Daoy (cell line): ENCODE results near the gene BSG. TPM values are rescaled to one million over a fixed set of nuclear protein-coding genes. Genes with fewer than 3 reads are reported as not detected.

Source experiments
- DNase-seq: peaks from one replicate; pipeline ENCODE4 v3.0.0-alpha.2; 2015; ENCODE audit warnings: low read depth
- total RNA-seq: library from RNA; depleted of rRNA; stranded (reverse); fragments of >200 nt; shearing (Covaris generic); gene quantifications from 2 replicates; pipeline ENCODE4 v1.2.3, GENCODE V29; 2014

BSG gene
- total RNA-seq, 1 experiment from 2014 or later, result 501 TPM

GRCh38 chr19:540867-541637, 31.3 kb upstream of the BSG start:
- no peak for DNase-seq

GRCh38 chr19:541699-542098, 30.7 kb upstream of the BSG start:
- no peak for DNase-seq

DNA sequence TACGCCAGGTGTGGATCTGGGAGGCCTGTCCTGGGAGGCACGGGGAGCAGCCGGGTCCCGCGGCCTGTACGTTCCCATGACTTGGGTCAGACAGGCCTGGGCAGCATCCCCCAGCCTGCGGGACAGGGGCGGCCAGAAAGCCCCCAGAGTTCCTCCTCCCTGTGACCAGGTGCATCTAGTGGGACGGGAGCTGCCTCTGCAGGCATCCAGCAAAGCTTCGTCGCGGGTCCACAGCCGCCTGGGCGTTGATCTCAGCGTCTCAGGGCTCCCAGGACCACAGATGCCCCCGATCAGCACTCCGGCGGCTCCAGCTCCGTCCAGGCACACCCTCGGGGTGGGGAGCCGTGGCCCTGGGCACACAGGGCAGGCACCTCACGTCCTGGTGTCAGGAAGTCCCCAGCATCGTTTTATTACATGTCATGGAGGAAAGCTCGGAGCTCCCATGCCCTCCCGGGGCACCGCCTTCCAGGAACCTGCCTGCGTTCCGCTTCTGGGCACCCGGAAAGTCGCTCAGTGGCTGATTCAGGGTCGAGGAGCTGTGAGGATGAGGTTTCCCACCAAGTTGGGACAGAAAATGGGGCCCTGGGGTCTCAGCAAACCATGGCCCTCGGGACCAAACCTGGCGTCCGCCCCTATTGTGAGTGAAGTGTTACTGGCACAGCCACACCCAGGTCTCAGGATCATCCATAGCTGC, 30.1 kb upstream of the BSG start:
- DNase-seq, result no peak

DNA sequence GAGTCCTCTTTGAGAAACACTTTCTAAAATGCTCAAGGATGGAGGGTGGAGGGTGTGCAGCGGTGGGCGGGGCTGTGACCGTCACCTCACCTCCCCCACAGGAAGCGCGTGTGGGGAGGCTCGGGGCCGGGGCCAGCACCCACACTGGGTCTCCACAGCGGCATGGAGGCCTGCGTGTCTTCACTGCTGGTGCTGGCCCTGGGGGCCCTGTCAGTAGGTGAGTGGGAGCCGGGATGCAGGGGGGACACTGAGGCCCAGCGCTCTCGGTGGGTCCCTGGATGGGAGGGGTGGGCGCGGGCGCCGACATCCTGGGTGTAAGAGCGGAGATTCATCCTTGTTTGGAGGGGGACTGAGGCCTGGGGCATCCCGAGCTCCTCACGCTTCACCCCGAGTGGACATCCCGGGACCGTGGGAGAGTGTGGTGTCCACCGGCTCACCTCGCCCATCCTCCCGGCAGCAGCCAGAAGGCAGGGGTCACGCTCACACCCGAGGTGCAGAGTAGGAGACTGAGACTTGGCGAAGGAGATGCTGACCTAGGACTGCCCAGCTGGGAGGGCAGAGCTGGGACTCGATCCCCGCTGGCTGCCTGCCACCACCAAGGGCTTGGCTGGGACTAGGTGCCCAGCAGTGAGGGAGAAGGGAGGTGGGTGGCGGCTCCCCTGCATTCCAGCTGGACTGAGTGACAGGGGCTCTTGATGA, 28.3 kb upstream of the BSG start, which contains the start of gene GZMM:
Gene GZMM, plus strand, starts transcription at position 144 of the 699 bp plus-strand sequence. Its CDS starts 19 bp downstream, at position 163.
- no peak for DNase-seq

- no peak for DNase-seq
These were observed 25.3 kb upstream of the BSG start for GRCh38 chr19:547117-547516.

DNA sequence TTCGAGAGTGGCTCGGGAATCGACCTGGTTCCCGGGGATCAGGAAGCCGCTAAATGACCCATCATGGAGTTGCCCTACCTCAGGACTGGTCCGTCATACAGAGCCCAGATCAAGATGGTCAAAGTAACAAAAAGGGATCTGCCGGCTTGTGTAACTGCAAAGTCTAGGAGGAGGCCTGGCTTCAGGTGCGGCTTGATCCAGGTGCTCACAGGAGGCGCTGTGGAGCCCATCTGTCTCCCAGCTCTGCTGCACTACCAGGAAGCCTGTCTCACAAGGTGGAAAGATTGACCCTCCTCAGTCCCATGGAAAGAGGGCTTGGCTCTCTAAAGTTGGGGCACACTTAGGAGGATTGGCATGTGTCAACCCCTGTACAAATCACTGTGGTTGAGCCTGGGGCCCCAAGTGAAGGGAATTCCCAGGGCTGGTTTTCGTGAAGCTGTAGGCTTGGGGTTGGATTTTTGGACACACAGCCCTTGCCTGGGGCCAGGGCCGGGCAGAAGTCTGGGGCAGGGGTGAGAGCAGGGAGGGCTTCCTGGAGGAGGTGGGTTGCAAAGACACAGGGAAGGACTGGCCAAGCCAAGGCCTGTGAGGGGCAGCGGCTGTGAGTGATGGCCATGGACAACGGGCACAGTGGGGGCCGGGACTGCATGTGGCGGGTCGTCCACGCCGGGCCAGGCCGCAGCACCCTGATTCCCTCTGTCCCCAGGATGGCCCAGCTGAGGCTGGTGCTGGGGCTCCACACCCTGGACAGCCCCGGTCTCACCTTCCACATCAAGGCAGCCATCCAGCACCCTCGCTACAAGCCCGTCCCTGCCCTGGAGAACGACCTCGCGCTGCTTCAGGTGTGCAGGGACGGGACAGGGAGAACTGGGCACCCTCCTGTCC, 24.3 kb upstream of the BSG start:
- DNase-seq, result no peak

GRCh38 chr19:548886-549830, 23.2 kb upstream of the BSG start:
- DNase-seq, result no peak

DNA sequence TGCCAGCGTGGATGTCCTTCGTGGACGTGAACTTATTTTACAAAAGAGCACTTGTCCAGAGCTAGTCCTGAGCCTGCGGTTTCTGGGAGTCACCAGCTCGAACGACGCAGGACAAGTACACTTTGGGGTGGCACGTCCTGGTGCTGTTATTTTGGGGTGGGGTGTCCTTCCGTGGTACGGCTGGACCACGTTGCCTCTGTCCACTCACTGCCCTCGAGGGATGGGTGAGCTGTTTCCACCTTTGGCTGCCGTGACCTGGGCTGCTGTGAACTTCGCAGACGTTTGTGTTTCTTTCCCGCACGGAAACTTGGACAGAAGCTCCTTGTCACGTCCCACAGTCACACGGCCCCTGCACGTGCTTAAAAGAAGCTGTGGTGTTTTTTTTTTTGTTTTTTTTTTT, 17.6 kb upstream of the BSG start:
- no peak for DNase-seq

- DNase-seq, result no peak
These were observed 17.0 kb upstream of the BSG start for GRCh38 chr19:555474-555808.

GRCh38 chr19:556611-557382, 15.6 kb upstream of the BSG start:
- DNase-seq, result no peak

GRCh38 chr19:558770-559439, 13.5 kb upstream of the BSG start:
- DNase-seq, result no peak

DNA sequence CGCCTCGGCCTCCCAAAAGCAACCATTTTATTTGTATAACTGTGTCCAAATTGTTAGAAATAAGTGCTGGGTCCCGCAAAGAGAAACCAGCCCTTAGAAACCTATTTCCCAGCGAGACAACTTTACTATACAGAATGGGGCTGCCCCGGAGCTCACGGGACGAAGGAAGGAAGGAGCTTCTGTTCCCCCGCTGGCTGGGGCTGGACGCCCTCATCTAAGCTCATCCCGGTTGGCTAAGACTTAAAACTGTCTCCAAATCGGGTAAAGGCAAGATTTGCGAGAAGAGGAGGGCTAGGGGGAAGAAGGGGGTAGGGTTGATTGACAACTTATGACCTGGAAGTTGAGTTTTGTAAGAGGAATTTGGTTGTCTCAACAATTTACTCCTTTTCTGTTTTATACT, 12.3 kb upstream of the BSG start:
- no peak for DNase-seq

GRCh38 chr19:566403-566802, 6.0 kb upstream of the BSG start:
- DNase-seq, result no peak

GRCh38 chr19:566844-567243, 5.6 kb upstream of the BSG start:
- DNase-seq, result no peak

- DNase-seq, result no peak
These were observed 5.0 kb upstream of the BSG start for GRCh38 chr19:567296-567900.

GRCh38 chr19:570251-570686, 2.1 kb upstream of the BSG start:
- no peak for DNase-seq

- peak; percentile 74 for DNase-seq
These were observed 1.3 kb upstream of the BSG start for GRCh38 chr19:570937-571565.

- peak; percentile 66 for DNase-seq
These were observed 826 bp upstream of the BSG start for GRCh38 chr19:571566-571974.
